Cardiac muscle cell (in vitro differentiated cells and primary cell): ENCODE measurements around the gene THADA. TPM values are rescaled to one million over a fixed set of nuclear protein-coding genes. Genes with fewer than 3 reads are reported as not detected.

ENCODE experiments used
- DNase-seq, 2 donors: peaks; one replicate each; pipeline versions ENCODE4 v3.0.0 to v3.0.0-alpha.2; 2010 to 2017; ENCODE audit warnings: low read depth in 1 of 2, low spot score in 1 of 2
- H3K27ac ChIP-seq: fragments of 200-600 bp; sonication (generic); 2 replicates; pipeline ENCODE4 v1.5.1; 2016
- H3K27me3 ChIP-seq: fragments of 200-600 bp; sonication (generic); 2 replicates; pipeline ENCODE4 v1.6.0; 2016; ENCODE audit warnings: control low read depth
- H3K36me3 ChIP-seq: fragments of 200-600 bp; sonication (generic); 2 replicates; pipeline ENCODE4 v1.5.1; 2016; ENCODE audit warnings: control low read depth
- H3K4me1 ChIP-seq: fragments of 200-600 bp; sonication (generic); 2 replicates; pipeline ENCODE4 v1.8.1; 2017; ENCODE audit warnings: low read depth, mild to moderate bottlenecking, mixed run types
- H3K4me3 ChIP-seq: fragments of 200-600 bp; sonication (generic); 2 replicates; pipeline ENCODE4 v1.5.1; 2016; ENCODE audit warnings: mild to moderate bottlenecking
- H3K9me3 ChIP-seq: fragments of 200-600 bp; sonication (generic); 2 replicates; pipeline ENCODE4 v1.5.1; 2017; ENCODE audit warnings: low read depth, mild to moderate bottlenecking, control low read depth
- CTCF ChIP-seq: IDR thresholded peaks from 2 replicates; pipeline ENCODE4 v1.5.1; 2012; ENCODE audit warnings: low read depth, mild to moderate bottlenecking, low read length
- polyA plus RNA-seq: library from polyadenylated mRNA; unstranded; fragments of >200 nt; fragmentation: Nextera tagmentation; extraction: Ambion mirVana; gene quantifications from 2 replicates; pipeline ENCODE4 v1.2.1, GENCODE V29; 2016
- total RNA-seq: library from RNA; depleted of rRNA; stranded (reverse); fragments of >200 nt; gene quantifications from 2 replicates; pipeline ENCODE4 v1.2.3, GENCODE V29; 2016

THADA gene
- total and polyA plus RNA-seq, 2 experiments from 2014 or later: 11.9 to 17.3 TPM

- Histone ChIP-seq H3K27me3 (no peaks in the 10 kb centered on the region), H3K36me3 (no peaks in the 10 kb centered on the region), H3K9me3 (no peaks in the 10 kb centered on the region), H3K4me1 (peaks cover 29% of the 10 kb centered on the region), H3K4me3 (no peak overlapping the region), H3K27ac (no peak overlapping the region)
- DNase-seq: peak in 1 of 2 donors; percentile 75
- no peak for TF ChIP-seq CTCF
These were observed 112.9 kb downstream of the THADA start for GRCh38 chr2:43482961-43483360.

GRCh38 chr2:43481927-43482542 lies 113.8 kb downstream of the THADA start:
- TF ChIP-seq CTCF: no peak
- Histone ChIP-seq H3K4me1 (peaks cover 29% of the 10 kb centered on the region), H3K27ac (no peak overlapping the region), H3K36me3 (no peaks in the 10 kb centered on the region), H3K9me3 (no peaks in the 10 kb centered on the region), H3K27me3 (no peaks in the 10 kb centered on the region), H3K4me3 (no peak overlapping the region)
- no peak for DNase-seq

- DNase-seq: no peak
- Histone ChIP-seq H3K27me3 (no peaks in the 10 kb centered on the region), H3K9me3 (no peaks in the 10 kb centered on the region)
These were observed 115.0 kb downstream of the THADA start for GRCh38 chr2:43480874-43481273.

GRCh38 chr2:43478412-43479086 lies 117.3 kb downstream of the THADA start:
- Histone ChIP-seq H3K4me3 (no peak overlapping the region), H3K27ac (no peak overlapping the region), H3K27me3 (no peaks in the 10 kb centered on the region), H3K9me3 (no peaks in the 10 kb centered on the region), H3K36me3 (no peaks in the 10 kb centered on the region), H3K4me1 (peaks cover 45% of the 10 kb centered on the region)
- no peak for DNase-seq
- no peak for TF ChIP-seq CTCF

More at GRCh38 chr2:43480874-43481273, 115.0 kb downstream of the THADA start:
- Histone ChIP-seq H3K27ac (no peak overlapping the region), H3K4me1 (peaks cover 40% of the 10 kb centered on the region), H3K4me3 (no peak overlapping the region), H3K36me3 (no peaks in the 10 kb centered on the region)
- no peak for TF ChIP-seq CTCF

GRCh38 chr2:43475922-43476321 lies 119.9 kb downstream of the THADA start:
- no peak overlapping the region for H3K4me3 ChIP-seq

More at GRCh38 chr2:43475922-43476321, 119.9 kb downstream of the THADA start:
- H3K27ac ChIP-seq: no peak overlapping the region
- no peaks in the 10 kb centered on the region for H3K36me3 ChIP-seq
- no peaks in the 10 kb centered on the region for H3K9me3 ChIP-seq
- no peak for DNase-seq
- H3K4me1 ChIP-seq: peaks cover 34% of the 10 kb centered on the region
- no peaks in the 10 kb centered on the region for H3K27me3 ChIP-seq
- TF ChIP-seq CTCF: no peak
